Measurements from ENCODE around the gene KRTAP4-4. TPM values are rescaled to one million over a fixed set of nuclear protein-coding genes. Genes with fewer than 3 reads are reported as not detected.

Gene KRTAP4-4
- total and polyA plus RNA-seq, 10 of the 15 experiments (the other 5 are each of a cell fraction or from before 2014, with no cell fraction given) = not detected

GRCh38 chr17:41178341-41178740 is 17.8 kb upstream of the KRTAP4-4 start:
- Histone ChIP-seq H3K27me3 (replicated peaks in 1 of 2; ENCODE audit: control insufficient read depth in 2 of 2, insufficient read depth in 2 of 2, low read length in 1 of 2) (no peaks in the 10 kb centered on the region; a peak in 1 of 4 replicates), H4K20me1 (ENCODE audit: control insufficient read depth, insufficient read depth) (no peaks in the 10 kb centered on the region), H3K79me2 (ENCODE audit: control insufficient read depth, insufficient read depth, low read length) (no peaks in the 10 kb centered on the region), H3K4me2 (ENCODE audit: control insufficient read depth, insufficient read depth) (no peak overlapping the region), H3K36me3 (ENCODE audit: control insufficient read depth in 2 of 2, insufficient read depth in 2 of 2, low read length in 1 of 2) (no peaks in the 10 kb centered on the region), H3K9ac (ENCODE audit: control insufficient read depth, insufficient read depth, low read length) (no peak overlapping the region), H3K27ac (ENCODE audit: control insufficient read depth, insufficient read depth) (no peak overlapping the region), H3K4me1 (ENCODE audit: control insufficient read depth, insufficient read depth, low read length) (peaks cover 3% of the 10 kb centered on the region; the same call in 1 of the 2 replicates), H2AFZ (ENCODE audit: control insufficient read depth, low read depth, low read length) (no peak overlapping the region), H3K9me3 (replicated peaks; ENCODE audit: control insufficient read depth, insufficient read depth, low read length) (no peaks in the 10 kb centered on the region), H3K4me3 (no peak overlapping the region)
- no peak for DNase-seq (ENCODE audit: low read depth, low spot score)
- no TSS peak for BruUV-seq (replicated peaks)
- CTCF ChIA-PET = no interaction called here
- RAD21 ChIA-PET (ENCODE audit: unreplicated experiment) = no interaction called here
- no peak for FAIRE-seq
- POLR2A ChIA-PET = no interaction called here
- intact Hi-C loops (cut with micrococcal nuclease; ENCODE audit: unreplicated experiment) = no loop called here
- no peak for ATAC-seq
- SMC1A ChIA-PET (ENCODE audit: uncharacterized antibody, unreplicated experiment) = no interaction called here
- TF ChIP-seq POLR2AphosphoS2 (IDR thresholded peaks at IDR 0.05; ENCODE audit: low read depth, low read length) (no peak), MEF2A (IDR thresholded peaks at IDR 0.05; ENCODE audit: insufficient read depth, low read depth, low read length) (no peak), YY1 (IDR thresholded peaks at IDR 0.05; ENCODE audit: low read depth, low read length) (no peak), BCLAF1 (IDR thresholded peaks at IDR 0.05) (no peak), POLR2A (IDR thresholded peaks at IDR 0.05; ENCODE audit: low read depth, low read length) (no peak), PML (IDR thresholded peaks at IDR 0.05; ENCODE audit: low read length) (no peak), SUPT20H (IDR thresholded peaks at IDR 0.05; ENCODE audit: borderline replicate concordance, control insufficient read depth, low read depth, low read length) (no peak), NR2C1 (IDR thresholded peaks at IDR 0.05) (no peak), ZNF217 (IDR thresholded peaks at IDR 0.05) (no peak), STAT1 (conservative IDR thresholded peaks at IDR 0.05) (no peak), CREB1 (IDR thresholded peaks at IDR 0.05; ENCODE audit: low read depth) (no peak), CBFB (IDR thresholded peaks at IDR 0.05; ENCODE audit: low read depth) (no peak), RAD21 (IDR thresholded peaks at IDR 0.05; ENCODE audit: insufficient read depth, low read depth, low read length) (no peak), EZH2 (IDR thresholded peaks at IDR 0.05; ENCODE audit: borderline replicate concordance, control insufficient read depth, low read depth, low read length) (no peak), MXI1 (IDR thresholded peaks at IDR 0.05; ENCODE audit: low read depth, low read length) (no peak), RAD51 (IDR thresholded peaks at IDR 0.05) (no peak), EGR1 (IDR thresholded peaks at IDR 0.05; ENCODE audit: borderline replicate concordance in 1 of 2, low read depth in 2 of 2, low read length in 2 of 2) (no peak), RCOR1 (conservative IDR thresholded peaks at IDR 0.05; ENCODE audit: low read depth, low read length) (no peak), E4F1 (IDR thresholded peaks at IDR 0.05; ENCODE audit: borderline replicate concordance, partially characterized antibody) (no peak), SIX5 (IDR thresholded peaks at IDR 0.05; ENCODE audit: low read depth, low read length, severe bottlenecking) (no peak)
- in situ Hi-C loops (cut with MboI) = no loop called here
- WGBS (ENCODE audit: insufficient coverage, insufficient replicate concordance, low lambda C conversion rate, missing lambda C conversion rate) = 77% methylated on average over 3 of the region's 3 CpGs
